MM.1S (cell line): ENCODE results near the gene C19orf73.

Source experiments
- DNase-seq: peaks from one replicate; pipeline ENCODE4 v3.0.0-alpha.2; 2015
- H2AFZ ChIP-seq: fragments of 300-600 bp; sonication (generic); 2 replicates; pipeline ENCODE4 v1.6.0; 2016; ENCODE audit warnings: antibody characterized with exemption, low read length
- H3F3A ChIP-seq: fragments of 300-600 bp; sonication (generic); 2 replicates; pipeline ENCODE4 v1.6.1; 2016; ENCODE audit warnings: mild to moderate bottlenecking, antibody characterized with exemption, low read length, moderate library complexity, mixed read lengths; ENCODE audit not compliant: insufficient read depth
- H3K27ac ChIP-seq: fragments of 300-600 bp; sonication (generic); 2 replicates; pipeline ENCODE4 v1.5.1; 2016; ENCODE audit warnings: mild to moderate bottlenecking, low read length
- H3K27me3 ChIP-seq: fragments of 300-600 bp; sonication (generic); replicated peaks from 2 replicates; pipeline ENCODE4 v1.6.0; 2016; ENCODE audit warnings: low read length; ENCODE audit not compliant: insufficient read depth
- H3K36me3 ChIP-seq: fragments of 300-600 bp; sonication (generic); replicated peaks from 2 replicates; pipeline ENCODE4 v1.6.1; 2016; ENCODE audit warnings: mild to moderate bottlenecking, low read length, mixed read lengths; ENCODE audit not compliant: insufficient read depth
- H3K4me1 ChIP-seq: fragments of 300-600 bp; sonication (generic); 2 replicates; pipeline ENCODE4 v1.6.1; 2016; ENCODE audit warnings: low read length, mixed read lengths
- H3K4me2 ChIP-seq: fragments of 300-600 bp; sonication (generic); 2 replicates; pipeline ENCODE4 v1.6.0; 2016; ENCODE audit warnings: low read depth, low read length
- H3K4me3 ChIP-seq: fragments of 300-600 bp; sonication (generic); 2 replicates; pipeline ENCODE4 v1.5.1; 2016; ENCODE audit warnings: low read length, mixed read lengths
- H3K79me2 ChIP-seq: fragments of 300-600 bp; sonication (generic); 2 replicates; pipeline ENCODE4 v1.6.1; 2016; ENCODE audit warnings: mixed run types, low read length, mixed read lengths
- H3K9ac ChIP-seq: fragments of 300-600 bp; sonication (generic); 2 replicates; pipeline ENCODE4 v1.6.1; 2016; ENCODE audit warnings: low read length, mixed read lengths
- H3K9me2 ChIP-seq: fragments of 300-600 bp; sonication (generic); replicated peaks from 2 replicates; pipeline ENCODE4 v1.6.1; 2016; ENCODE audit warnings: mild to moderate bottlenecking, low read length, mixed read lengths; ENCODE audit not compliant: insufficient read depth
- H3K9me3 ChIP-seq: fragments of 300-600 bp; sonication (generic); replicated peaks from 2 replicates; pipeline ENCODE4 v1.6.1; 2016; ENCODE audit warnings: mild to moderate bottlenecking, low read length, mixed read lengths; ENCODE audit not compliant: insufficient read depth
- H4K20me1 ChIP-seq: fragments of 300-600 bp; sonication (generic); 2 replicates; pipeline ENCODE4 v1.6.1; 2016; ENCODE audit warnings: mild to moderate bottlenecking, low read length, moderate library complexity, mixed read lengths; ENCODE audit not compliant: insufficient read depth
- EZH2 ChIP-seq: fragments of 300-600 bp; sonication (generic); optimal IDR thresholded peaks from 2 replicates; pipeline ENCODE3; 2017; ENCODE audit warnings: low read depth, mild to moderate bottlenecking, antibody characterized with exemption, low read length, mixed read lengths
- EZH2phosphoT487 ChIP-seq: fragments of 300-600 bp; sonication (generic); IDR thresholded peaks from 2 replicates; pipeline ENCODE4 v1.6.1; 2018; ENCODE audit warnings: antibody characterized with exemption, low read length
- TF ChIP-seq, protein P1 (sequence below): fragments of 300-600 bp; sonication (generic); IDR thresholded peaks from 2 replicates; pipeline ENCODE4 v1.5.1; 2016; ENCODE audit warnings: antibody characterized with exemption, low read length, mixed read lengths

Gene C19orf73

DNA sequence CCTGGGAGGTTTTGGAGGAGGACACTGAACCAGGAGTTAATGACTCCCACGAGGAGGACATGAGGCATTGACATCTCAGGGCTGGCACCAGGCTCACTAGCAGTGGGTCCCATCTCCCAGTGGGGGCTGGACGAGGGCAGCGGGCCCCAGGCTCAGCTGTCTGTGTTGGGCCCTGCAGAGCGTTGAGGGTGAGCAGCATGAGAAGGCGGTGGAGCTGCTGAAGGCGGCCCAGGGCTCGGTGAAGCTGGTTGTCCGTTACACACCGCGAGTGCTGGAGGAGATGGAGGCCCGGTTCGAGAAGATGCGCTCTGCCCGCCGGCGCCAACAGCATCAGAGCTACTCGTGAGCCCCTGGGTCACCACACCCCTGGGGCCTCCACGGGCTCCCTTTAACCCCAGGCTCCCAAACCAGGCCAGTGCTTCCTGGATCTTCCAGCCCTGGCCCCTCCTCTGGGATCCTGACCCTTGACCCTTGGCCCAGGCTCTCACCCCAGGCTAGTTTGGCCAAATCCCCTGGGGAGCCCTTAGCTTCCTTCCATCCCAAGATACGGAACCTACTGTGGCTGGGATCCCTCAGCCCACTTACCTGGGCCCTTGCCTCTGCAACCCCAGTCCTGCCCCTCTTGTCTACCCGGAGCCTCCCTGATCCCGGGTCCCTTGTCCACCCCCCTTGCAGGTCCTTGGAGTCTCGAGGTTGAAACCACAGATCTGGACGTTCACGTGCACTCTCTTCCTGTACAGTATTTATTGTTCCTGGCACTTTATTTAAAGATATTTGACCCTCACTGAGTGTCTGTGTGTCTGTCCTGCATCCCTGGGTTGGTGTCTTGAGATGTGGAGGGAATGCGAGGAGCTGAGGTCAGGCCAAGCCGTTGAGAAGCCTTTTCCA is 1.0 kb downstream of the C19orf73 start:
- H3K27ac ChIP-seq: peak overlapping the region; percentile 75; the same call in 1 of the 2 replicates
- H2AFZ ChIP-seq: peak overlapping the region; percentile 94
- no peaks in the 10 kb centered on the region for H3K79me2 ChIP-seq
- no peaks in the 10 kb centered on the region for H4K20me1 ChIP-seq
- H3K4me2 ChIP-seq: peak overlapping the region; percentile 100
- TF ChIP-seq EZH2: no peak
- no peak for TF ChIP-seq EZH2phosphoT487
- TF ChIP-seq, protein P1, sequence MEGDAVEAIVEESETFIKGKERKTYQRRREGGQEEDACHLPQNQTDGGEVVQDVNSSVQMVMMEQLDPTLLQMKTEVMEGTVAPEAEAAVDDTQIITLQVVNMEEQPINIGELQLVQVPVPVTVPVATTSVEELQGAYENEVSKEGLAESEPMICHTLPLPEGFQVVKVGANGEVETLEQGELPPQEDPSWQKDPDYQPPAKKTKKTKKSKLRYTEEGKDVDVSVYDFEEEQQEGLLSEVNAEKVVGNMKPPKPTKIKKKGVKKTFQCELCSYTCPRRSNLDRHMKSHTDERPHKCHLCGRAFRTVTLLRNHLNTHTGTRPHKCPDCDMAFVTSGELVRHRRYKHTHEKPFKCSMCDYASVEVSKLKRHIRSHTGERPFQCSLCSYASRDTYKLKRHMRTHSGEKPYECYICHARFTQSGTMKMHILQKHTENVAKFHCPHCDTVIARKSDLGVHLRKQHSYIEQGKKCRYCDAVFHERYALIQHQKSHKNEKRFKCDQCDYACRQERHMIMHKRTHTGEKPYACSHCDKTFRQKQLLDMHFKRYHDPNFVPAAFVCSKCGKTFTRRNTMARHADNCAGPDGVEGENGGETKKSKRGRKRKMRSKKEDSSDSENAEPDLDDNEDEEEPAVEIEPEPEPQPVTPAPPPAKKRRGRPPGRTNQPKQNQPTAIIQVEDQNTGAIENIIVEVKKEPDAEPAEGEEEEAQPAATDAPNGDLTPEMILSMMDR: no peak
- peak overlapping the region; percentile 93 for H3K9ac ChIP-seq
- DNase-seq: no peak
- H3K9me3 ChIP-seq: no peaks in the 10 kb centered on the region
- H3F3A ChIP-seq: 0 out of 2 replicates have a peak, but pooled peaks cover 4% of the 10 kb centered on the region
- H3K36me3 ChIP-seq: no peaks in the 10 kb centered on the region
- H3K4me3 ChIP-seq: peak overlapping the region; percentile 86
- H3K4me1 ChIP-seq: peaks cover 10% of the 10 kb centered on the region
- peaks cover 24% of the 10 kb centered on the region for H3K27me3 ChIP-seq
- no peaks in the 10 kb centered on the region for H3K9me2 ChIP-seq

DNA sequence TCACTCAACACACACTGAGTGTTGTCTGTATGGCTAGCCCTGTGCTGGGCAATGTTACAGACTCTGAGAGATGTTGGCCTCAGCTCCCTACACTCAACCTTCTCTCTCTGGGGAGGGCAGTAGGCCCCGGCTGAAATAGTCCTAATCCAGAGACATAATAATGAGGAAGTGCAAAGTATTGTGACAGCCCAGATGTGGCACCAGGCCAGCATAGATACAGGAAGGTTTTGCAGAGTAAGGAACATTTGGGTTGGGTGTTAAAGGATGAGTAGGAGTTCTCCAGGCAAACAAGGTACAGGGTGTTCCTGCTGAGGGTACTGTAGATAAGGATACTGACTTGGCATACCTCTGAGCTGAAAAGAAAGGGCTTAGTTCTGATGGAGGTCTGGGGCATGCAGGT is 2.4 kb downstream of the C19orf73 start:
- no peak for DNase-seq
- H3F3A ChIP-seq: 0 out of 2 replicates have a peak, but pooled peaks cover 4% of the 10 kb centered on the region
- TF ChIP-seq EZH2 (no peak), EZH2phosphoT487 (no peak)
- TF ChIP-seq, protein P1: no peak
- H3K36me3 ChIP-seq: no peaks in the 10 kb centered on the region
- H3K4me3 ChIP-seq: no peak overlapping the region
- no peak overlapping the region for H3K9ac ChIP-seq
- peaks cover 10% of the 10 kb centered on the region for H3K4me1 ChIP-seq
- no peaks in the 10 kb centered on the region for H3K9me2 ChIP-seq
- no peaks in the 10 kb centered on the region for H3K79me2 ChIP-seq
- no peak overlapping the region for H2AFZ ChIP-seq
- H3K4me2 ChIP-seq: no peak overlapping the region
- H4K20me1 ChIP-seq: no peaks in the 10 kb centered on the region
- peaks cover 19% of the 10 kb centered on the region for H3K27me3 ChIP-seq
- no peak overlapping the region for H3K27ac ChIP-seq
- no peaks in the 10 kb centered on the region for H3K9me3 ChIP-seq

DNA sequence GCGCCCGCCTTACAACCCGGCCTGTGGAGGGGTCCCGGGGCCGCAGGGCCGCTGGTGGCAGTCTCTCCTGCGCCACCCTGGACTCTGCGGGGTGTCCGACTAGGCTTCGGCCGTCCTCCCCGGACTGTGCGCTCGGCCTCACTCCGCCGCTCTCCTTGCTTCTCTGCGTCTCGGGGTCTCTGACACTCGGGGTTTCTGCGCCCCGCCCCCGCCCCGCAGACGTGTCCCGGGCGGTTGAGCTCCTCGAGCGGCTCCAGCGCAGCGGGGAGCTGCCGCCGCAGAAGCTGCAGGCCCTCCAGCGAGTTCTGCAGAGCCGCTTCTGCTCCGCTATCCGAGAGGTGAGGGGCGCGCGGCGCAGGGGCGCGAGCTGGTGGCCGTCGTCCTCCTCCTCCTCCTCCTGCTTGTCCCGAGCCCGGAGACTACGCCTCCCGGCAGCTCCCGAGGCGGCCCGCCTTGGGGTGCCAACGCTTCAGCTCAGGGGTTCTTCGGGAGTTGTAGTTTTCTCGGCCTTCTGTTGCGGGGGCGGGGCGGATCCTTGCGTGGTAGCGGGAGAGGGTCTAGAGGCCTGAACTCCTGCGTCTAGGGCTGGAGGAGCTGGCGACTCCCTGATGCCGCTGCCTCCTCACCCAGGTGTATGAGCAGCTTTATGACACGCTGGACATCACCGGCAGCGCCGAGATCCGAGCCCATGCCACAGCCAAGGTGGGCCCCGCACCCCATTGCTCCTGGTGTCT is 4.1 kb downstream of the C19orf73 start:
- peak overlapping the region; percentile 97 for H3K4me2 ChIP-seq
- H3K4me1 ChIP-seq: peaks cover 10% of the 10 kb centered on the region
- H3K9me3 ChIP-seq: no peaks in the 10 kb centered on the region
- no peaks in the 10 kb centered on the region for H3K36me3 ChIP-seq
- TF ChIP-seq, protein P1: no peak
- TF ChIP-seq EZH2: no peak
- no peak for TF ChIP-seq EZH2phosphoT487
- no peak for DNase-seq
- no peaks in the 10 kb centered on the region for H3K9me2 ChIP-seq
- no peak overlapping the region for H3K27ac ChIP-seq
- peak overlapping the region; percentile 77 for H3K4me3 ChIP-seq
- H3K27me3 ChIP-seq: peaks cover 3% of the 10 kb centered on the region
- no peaks in the 10 kb centered on the region for H3F3A ChIP-seq
- peak overlapping the region; percentile 95 for H2AFZ ChIP-seq
- no peaks in the 10 kb centered on the region for H3K79me2 ChIP-seq
- no peaks in the 10 kb centered on the region for H4K20me1 ChIP-seq
- H3K9ac ChIP-seq: peak overlapping the region; percentile 42; the same call in 1 of the 2 replicates
